ENCODE measurements around the gene PAH. TPM values are rescaled to one million over a fixed set of nuclear protein-coding genes. Genes with fewer than 3 reads are reported as not detected.

The PAH gene
- polyA plus RNA-seq, 1 of the 3 experiments (the other 2 are of a cell fraction), result not detected

DNA sequence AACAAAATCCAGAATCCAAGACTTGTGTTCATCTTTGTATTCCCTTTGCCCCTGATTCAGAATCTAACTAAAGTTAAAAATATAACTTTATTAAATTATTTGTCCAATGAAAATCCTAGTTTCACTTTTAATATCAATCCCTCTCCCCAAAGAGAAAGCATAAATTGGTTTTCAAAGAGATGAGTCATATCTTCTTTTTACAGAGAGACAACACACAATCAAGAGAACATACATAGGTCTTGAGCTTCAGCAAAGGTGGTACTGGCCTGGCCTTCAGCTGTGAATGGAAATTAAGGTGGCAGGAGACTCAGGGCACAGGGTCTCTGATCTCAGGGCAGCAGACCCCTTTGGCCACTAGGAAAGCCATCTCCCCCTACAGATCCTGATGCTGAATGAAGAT, 36.2 kb upstream of the PAH start:
- H3K9me3 ChIP-seq, result no peaks in the 10 kb centered on the region
- H3K4me1 ChIP-seq (ENCODE audit: control insufficient read depth in 1 of 2, insufficient read depth in 2 of 2, low read depth in 1 of 2, low read length in 1 of 2), result peaks cover 0 to 9% of the 10 kb centered on the region in 2 experiments; a peak in 1 of 4 replicates
- no peak overlapping the region for H3K4me2 ChIP-seq
- no peak overlapping the region for H3K27ac ChIP-seq (ENCODE audit: low read depth in 2 of 2, low read length in 1 of 2)
- no peaks in the 10 kb centered on the region for H3K79me2 ChIP-seq (ENCODE audit: insufficient read depth)
- ChIA-PET POLR2A (no interaction called here), CTCF (interaction anchor here (0.6 to 7.2 kb wide), 2 partner anchors 70 to 596 kb away, joined by 5 to 138 read pairs; no protein-coding TSS in a partner anchor)
- H3K9ac ChIP-seq, result no peak overlapping the region
- no peaks in the 10 kb centered on the region for H3K36me3 ChIP-seq (replicated peaks in 1 of 2; ENCODE audit: control insufficient read depth in 1 of 2, insufficient read depth in 2 of 2, low read length in 1 of 2)
- H3K27me3 ChIP-seq (ENCODE audit: insufficient read depth), result no peaks in the 10 kb centered on the region
- H3K9me2 ChIP-seq, result no peaks in the 10 kb centered on the region
- H3K4me3 ChIP-seq (ENCODE audit: low read depth in 2 of 2, low read length in 1 of 2), result no peak overlapping the region
- DNase-seq, result no peak
- TF ChIP-seq FOXM1 (IDR thresholded peaks at IDR 0.05; ENCODE audit: low read depth) (no peak), FOXJ3 (CRISPR knock-in tag; IDR thresholded peaks at IDR 0.05) (no peak), RAD21 (IDR thresholded peaks at IDR 0.05; ENCODE audit: low read length) (no peak), GABPA (IDR thresholded peaks at IDR 0.05; ENCODE audit: low read depth) (no peak), CHD2 (IDR thresholded peaks at IDR 0.05; ENCODE audit: low read length, partially characterized antibody) (no peak), ELF1 (IDR thresholded peaks at IDR 0.05) (no peak), EP300 (IDR thresholded peaks at IDR 0.05; ENCODE audit: borderline replicate concordance in 1 of 2, low read depth in 1 of 2, low read length in 1 of 2) (no peak), YY1 (IDR thresholded peaks at IDR 0.05; ENCODE audit: low read depth) (no peak), SIN3A (IDR thresholded peaks at IDR 0.05; ENCODE audit: borderline replicate concordance, low read depth, low read length) (no peak)
- TF ChIP-seq, protein P1, sequence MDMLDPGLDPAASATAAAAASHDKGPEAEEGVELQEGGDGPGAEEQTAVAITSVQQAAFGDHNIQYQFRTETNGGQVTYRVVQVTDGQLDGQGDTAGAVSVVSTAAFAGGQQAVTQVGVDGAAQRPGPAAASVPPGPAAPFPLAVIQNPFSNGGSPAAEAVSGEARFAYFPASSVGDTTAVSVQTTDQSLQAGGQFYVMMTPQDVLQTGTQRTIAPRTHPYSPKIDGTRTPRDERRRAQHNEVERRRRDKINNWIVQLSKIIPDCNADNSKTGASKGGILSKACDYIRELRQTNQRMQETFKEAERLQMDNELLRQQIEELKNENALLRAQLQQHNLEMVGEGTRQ (IDR thresholded peaks at IDR 0.05; ENCODE audit: borderline replicate concordance, low read depth, low read length), result no peak
- TF ChIP-seq, protein P2, sequence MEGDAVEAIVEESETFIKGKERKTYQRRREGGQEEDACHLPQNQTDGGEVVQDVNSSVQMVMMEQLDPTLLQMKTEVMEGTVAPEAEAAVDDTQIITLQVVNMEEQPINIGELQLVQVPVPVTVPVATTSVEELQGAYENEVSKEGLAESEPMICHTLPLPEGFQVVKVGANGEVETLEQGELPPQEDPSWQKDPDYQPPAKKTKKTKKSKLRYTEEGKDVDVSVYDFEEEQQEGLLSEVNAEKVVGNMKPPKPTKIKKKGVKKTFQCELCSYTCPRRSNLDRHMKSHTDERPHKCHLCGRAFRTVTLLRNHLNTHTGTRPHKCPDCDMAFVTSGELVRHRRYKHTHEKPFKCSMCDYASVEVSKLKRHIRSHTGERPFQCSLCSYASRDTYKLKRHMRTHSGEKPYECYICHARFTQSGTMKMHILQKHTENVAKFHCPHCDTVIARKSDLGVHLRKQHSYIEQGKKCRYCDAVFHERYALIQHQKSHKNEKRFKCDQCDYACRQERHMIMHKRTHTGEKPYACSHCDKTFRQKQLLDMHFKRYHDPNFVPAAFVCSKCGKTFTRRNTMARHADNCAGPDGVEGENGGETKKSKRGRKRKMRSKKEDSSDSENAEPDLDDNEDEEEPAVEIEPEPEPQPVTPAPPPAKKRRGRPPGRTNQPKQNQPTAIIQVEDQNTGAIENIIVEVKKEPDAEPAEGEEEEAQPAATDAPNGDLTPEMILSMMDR (IDR thresholded peaks at IDR 0.05), result no peak
- TF ChIP-seq, protein P3, sequence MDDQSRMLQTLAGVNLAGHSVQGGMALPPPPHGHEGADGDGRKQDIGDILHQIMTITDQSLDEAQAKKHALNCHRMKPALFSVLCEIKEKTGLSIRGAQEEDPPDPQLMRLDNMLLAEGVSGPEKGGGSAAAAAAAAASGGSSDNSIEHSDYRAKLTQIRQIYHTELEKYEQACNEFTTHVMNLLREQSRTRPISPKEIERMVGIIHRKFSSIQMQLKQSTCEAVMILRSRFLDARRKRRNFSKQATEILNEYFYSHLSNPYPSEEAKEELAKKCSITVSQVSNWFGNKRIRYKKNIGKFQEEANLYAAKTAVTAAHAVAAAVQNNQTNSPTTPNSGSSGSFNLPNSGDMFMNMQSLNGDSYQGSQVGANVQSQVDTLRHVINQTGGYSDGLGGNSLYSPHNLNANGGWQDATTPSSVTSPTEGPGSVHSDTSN (IDR thresholded peaks at IDR 0.05), result no peak
- no peaks in the 10 kb centered on the region for H4K20me1 ChIP-seq (ENCODE audit: insufficient read depth)
- no peak overlapping the region for H2AFZ ChIP-seq (ENCODE audit: low read depth)
- H3F3A ChIP-seq (replicated peaks; ENCODE audit: insufficient read depth), result no peaks in the 10 kb centered on the region

DNA sequence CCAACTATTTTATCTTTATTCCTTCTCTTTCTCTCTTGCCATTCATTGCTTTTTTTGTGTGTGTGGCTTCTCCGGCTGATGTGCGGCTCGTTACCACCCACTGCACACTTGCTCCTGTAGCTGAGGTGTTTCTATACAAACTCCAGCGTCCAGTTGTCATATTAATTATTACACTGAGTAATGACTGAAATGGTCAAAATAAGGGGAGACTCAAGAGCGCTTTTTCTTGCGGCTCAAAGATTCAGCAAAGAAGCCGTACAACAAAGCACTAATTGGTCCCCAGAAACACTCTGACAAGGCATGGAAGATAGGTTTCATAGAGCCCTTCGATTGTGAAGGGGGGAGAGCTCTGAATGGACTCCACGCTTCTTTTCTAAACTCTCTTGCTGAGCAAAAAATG, 34.8 kb upstream of the PAH start:
- H3K9me2 ChIP-seq, result no peaks in the 10 kb centered on the region
- no peaks in the 10 kb centered on the region for H3K27me3 ChIP-seq (ENCODE audit: insufficient read depth)
- H2AFZ ChIP-seq (ENCODE audit: low read depth), result no peak overlapping the region
- TF ChIP-seq RAD21 (IDR thresholded peaks at IDR 0.05; ENCODE audit: low read length) (no peak), FOXM1 (IDR thresholded peaks at IDR 0.05; ENCODE audit: low read depth) (no peak), GATA2 (CRISPR knock-in tag; IDR thresholded peaks at IDR 0.05) (no peak), SMC3 (IDR thresholded peaks at IDR 0.05; ENCODE audit: low read depth, low read length) (no peak)
- TF ChIP-seq, protein P3 (IDR thresholded peaks at IDR 0.05), result no peak
- TF ChIP-seq, protein P4, sequence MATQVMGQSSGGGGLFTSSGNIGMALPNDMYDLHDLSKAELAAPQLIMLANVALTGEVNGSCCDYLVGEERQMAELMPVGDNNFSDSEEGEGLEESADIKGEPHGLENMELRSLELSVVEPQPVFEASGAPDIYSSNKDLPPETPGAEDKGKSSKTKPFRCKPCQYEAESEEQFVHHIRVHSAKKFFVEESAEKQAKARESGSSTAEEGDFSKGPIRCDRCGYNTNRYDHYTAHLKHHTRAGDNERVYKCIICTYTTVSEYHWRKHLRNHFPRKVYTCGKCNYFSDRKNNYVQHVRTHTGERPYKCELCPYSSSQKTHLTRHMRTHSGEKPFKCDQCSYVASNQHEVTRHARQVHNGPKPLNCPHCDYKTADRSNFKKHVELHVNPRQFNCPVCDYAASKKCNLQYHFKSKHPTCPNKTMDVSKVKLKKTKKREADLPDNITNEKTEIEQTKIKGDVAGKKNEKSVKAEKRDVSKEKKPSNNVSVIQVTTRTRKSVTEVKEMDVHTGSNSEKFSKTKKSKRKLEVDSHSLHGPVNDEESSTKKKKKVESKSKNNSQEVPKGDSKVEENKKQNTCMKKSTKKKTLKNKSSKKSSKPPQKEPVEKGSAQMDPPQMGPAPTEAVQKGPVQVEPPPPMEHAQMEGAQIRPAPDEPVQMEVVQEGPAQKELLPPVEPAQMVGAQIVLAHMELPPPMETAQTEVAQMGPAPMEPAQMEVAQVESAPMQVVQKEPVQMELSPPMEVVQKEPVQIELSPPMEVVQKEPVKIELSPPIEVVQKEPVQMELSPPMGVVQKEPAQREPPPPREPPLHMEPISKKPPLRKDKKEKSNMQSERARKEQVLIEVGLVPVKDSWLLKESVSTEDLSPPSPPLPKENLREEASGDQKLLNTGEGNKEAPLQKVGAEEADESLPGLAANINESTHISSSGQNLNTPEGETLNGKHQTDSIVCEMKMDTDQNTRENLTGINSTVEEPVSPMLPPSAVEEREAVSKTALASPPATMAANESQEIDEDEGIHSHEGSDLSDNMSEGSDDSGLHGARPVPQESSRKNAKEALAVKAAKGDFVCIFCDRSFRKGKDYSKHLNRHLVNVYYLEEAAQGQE (IDR thresholded peaks at IDR 0.05; ENCODE audit: low read depth, low read length), result no peak
- no peak overlapping the region for H3K27ac ChIP-seq (ENCODE audit: low read depth in 2 of 2, low read length in 1 of 2)
- H3K4me2 ChIP-seq, result no peak overlapping the region
- H3K9me3 ChIP-seq, result no peaks in the 10 kb centered on the region
- H4K20me1 ChIP-seq (ENCODE audit: insufficient read depth), result no peaks in the 10 kb centered on the region
- H3F3A ChIP-seq (replicated peaks; ENCODE audit: insufficient read depth), result no peaks in the 10 kb centered on the region
- no peaks in the 10 kb centered on the region for H3K79me2 ChIP-seq (ENCODE audit: insufficient read depth)
- H3K9ac ChIP-seq, result no peak overlapping the region
- no peak for DNase-seq
- ChIA-PET POLR2A (no interaction called here), CTCF (interaction anchor here (7.2 kb wide), 1 partner anchor 597 kb away, joined by 138 read pairs; no protein-coding TSS in a partner anchor)
- peaks cover 0 to 9% of the 10 kb centered on the region in 2 experiments; a peak in 1 of 4 replicates for H3K4me1 ChIP-seq (ENCODE audit: control insufficient read depth in 1 of 2, insufficient read depth in 2 of 2, low read depth in 1 of 2, low read length in 1 of 2)
- H3K4me3 ChIP-seq (ENCODE audit: low read depth in 2 of 2, low read length in 1 of 2), result no peak overlapping the region
- 58% methylated on average over 9 of the region's 9 CpGs for WGBS (ENCODE audit: low lambda C conversion rate)
- H3K36me3 ChIP-seq (replicated peaks in 1 of 2; ENCODE audit: control insufficient read depth in 1 of 2, insufficient read depth in 2 of 2, low read length in 1 of 2), result no peaks in the 10 kb centered on the region

All from SK-N-SH (cell line).